Measurements from ENCODE around the gene SMAD2.
"Not testable (repeated sequence)": the region's sequence is repeated elsewhere in the genome, so short reads cannot be mapped to it uniquely, and the experiment has no call there.

SMAD2 gene

DNA sequence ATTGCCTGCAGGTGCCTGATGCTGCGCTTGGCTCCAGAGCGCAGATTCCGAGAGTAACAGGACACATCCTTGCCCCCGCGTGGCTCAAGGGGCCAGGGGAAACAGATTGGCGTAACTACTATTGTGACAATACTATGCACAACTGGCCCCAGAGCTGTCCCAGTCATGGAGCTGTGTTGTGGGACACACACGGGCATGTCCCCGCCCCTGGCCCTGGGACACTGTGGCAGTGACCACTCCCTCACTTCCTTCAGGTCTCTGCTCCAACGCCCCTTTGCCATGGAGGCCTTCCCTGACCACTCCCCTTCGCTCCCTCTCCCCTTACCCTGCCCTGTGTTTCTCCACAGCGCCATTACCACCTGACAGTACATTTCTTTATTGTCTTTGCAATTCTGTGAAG is 132.1 kb downstream of the SMAD2 start:
- in situ Hi-C loops (cut with MboI; ENCODE audit: low sequenced_read_pairs): loop anchor here (25.0 kb wide), 1 partner anchor 214 kb away; no protein-coding TSS in a partner anchor

- in situ Hi-C loops (cut with MboI; ENCODE audit: low sequenced_read_pairs): loop anchor here (25.0 kb wide), 1 partner anchor 215 kb away; no protein-coding TSS in a partner anchor
Observed at GRCh38 chr18:47797126-47797525, 133.3 kb downstream of the SMAD2 start.

DNA sequence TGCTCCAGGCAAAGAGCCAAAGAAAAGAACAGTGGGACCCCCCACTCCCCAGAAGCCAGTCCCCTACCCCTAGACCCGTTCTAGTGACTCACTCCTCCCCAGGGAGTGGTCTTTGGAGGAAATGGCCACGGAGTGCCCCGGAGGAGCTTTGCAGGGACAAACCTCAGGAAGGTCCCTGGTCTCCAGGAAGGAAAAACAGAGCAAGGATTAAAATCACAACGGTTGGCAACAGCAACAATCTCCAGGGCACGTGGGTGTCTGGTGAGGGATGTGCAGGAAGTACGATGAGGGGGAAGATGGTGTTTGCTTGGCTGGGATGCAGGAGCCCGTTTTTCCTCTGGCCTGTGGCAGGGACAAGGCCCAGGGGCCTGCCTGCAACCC is 135.0 kb downstream of the SMAD2 start:
- in situ Hi-C loops (cut with MboI; ENCODE audit: low sequenced_read_pairs): loop anchor here (25.0 kb wide), 1 partner anchor 217 kb away; no protein-coding TSS in a partner anchor

GRCh38 chr18:47794725-47795433 is 135.6 kb downstream of the SMAD2 start:
- in situ Hi-C loops (cut with MboI; ENCODE audit: low sequenced_read_pairs): loop anchor here (25.0 kb wide), 1 partner anchor 217 kb away; no protein-coding TSS in a partner anchor

- in situ Hi-C loops (cut with MboI; ENCODE audit: low sequenced_read_pairs): loop anchor here (25.0 kb wide), 1 partner anchor 219 kb away; no protein-coding TSS in a partner anchor
Observed at GRCh38 chr18:47793609-47794008, 136.8 kb downstream of the SMAD2 start.

DNA sequence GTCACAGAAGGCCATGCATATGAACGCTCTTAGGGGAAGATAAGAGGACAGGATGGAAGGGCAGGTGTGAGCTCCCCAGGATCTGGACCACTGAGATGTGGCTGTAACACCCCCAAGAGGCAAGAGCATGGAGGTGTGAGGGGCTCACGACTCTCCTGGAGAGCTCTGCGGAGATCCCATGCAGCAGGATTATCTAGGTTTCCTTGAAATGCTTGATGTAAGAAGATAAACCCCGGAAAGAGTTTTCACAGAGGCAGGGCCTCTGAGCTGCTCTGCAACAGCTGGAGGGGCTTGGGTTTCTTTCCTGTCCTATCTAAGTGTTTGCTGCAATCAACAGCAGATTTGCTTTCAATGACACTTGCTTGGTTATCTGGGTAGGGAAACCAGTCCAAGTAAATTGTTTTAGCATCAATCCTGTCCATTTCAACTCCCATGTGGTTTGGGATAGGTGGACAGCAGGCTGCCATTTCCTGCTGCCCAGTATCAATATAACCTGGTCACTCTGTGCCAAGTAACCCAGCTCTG is 138.9 kb downstream of the SMAD2 start:
- in situ Hi-C loops (cut with MboI; ENCODE audit: low sequenced_read_pairs): loop anchor here (25.0 kb wide), 1 partner anchor 221 kb away; no protein-coding TSS in a partner anchor

DNA sequence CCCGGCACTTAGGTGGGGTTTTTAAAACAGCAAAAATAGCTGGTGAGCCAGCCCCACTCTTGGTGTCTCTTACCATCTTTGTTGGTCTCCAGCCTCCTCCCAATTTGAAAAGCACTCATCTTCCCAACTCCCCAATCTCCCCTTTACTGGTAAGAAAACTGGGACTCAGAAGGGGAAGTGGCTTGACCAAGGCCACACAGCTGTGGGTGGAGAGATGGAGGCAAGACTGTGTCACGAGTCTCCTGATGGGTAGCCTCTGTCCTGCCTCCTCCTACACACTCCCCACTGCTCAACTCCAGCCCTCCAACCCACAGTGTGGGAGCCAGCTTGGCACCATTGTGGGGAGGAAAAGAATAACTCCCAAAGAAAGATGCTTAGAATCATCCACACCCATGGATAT is 140.4 kb downstream of the SMAD2 start:
- in situ Hi-C loops (cut with MboI; ENCODE audit: low sequenced_read_pairs): loop anchor here (25.0 kb wide), 1 partner anchor 222 kb away; no protein-coding TSS in a partner anchor

DNA sequence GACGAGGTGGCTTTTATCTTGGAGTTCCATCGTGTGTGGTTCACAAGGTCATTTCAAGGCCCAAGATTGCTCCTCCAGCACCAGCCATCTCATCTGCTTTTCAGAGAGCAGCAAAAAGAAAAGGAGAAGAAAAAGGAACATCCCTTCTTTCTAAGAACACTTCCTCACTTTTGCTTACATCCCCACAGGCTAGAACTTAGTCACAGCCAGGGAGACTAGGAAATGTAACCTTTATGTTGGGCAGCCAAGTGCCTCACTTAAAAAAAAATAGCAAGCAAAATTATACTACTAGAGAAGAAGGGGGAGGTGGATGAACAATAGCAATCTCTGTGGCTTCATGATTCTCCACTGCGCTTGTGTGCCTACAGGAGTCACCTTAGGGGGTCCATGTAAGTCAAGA is 141.8 kb downstream of the SMAD2 start:
- in situ Hi-C loops (cut with MboI; ENCODE audit: low sequenced_read_pairs): loop anchor here (25.0 kb wide), 1 partner anchor 224 kb away; no protein-coding TSS in a partner anchor

GRCh38 chr18:47781561-47781960 is 148.9 kb downstream of the SMAD2 start:
- in situ Hi-C loops (cut with MboI; ENCODE audit: low sequenced_read_pairs): loop anchor here (25.0 kb wide), 1 partner anchor 231 kb away; no protein-coding TSS in a partner anchor

GRCh38 chr18:47780011-47780725 is 150.3 kb downstream of the SMAD2 start:
- in situ Hi-C loops (cut with MboI; ENCODE audit: low sequenced_read_pairs): loop anchor here (25.0 kb wide), 1 partner anchor 232 kb away; no protein-coding TSS in a partner anchor

GRCh38 chr18:47779381-47779780 is 151.1 kb downstream of the SMAD2 start:
- in situ Hi-C loops (cut with MboI; ENCODE audit: low sequenced_read_pairs): loop anchor here (25.0 kb wide), 1 partner anchor 233 kb away; no protein-coding TSS in a partner anchor

- in situ Hi-C loops (cut with MboI; ENCODE audit: low sequenced_read_pairs): loop anchor here (25.0 kb wide), 1 partner anchor 235 kb away; no protein-coding TSS in a partner anchor
Observed at GRCh38 chr18:47777626-47778025, 152.8 kb downstream of the SMAD2 start.

DNA sequence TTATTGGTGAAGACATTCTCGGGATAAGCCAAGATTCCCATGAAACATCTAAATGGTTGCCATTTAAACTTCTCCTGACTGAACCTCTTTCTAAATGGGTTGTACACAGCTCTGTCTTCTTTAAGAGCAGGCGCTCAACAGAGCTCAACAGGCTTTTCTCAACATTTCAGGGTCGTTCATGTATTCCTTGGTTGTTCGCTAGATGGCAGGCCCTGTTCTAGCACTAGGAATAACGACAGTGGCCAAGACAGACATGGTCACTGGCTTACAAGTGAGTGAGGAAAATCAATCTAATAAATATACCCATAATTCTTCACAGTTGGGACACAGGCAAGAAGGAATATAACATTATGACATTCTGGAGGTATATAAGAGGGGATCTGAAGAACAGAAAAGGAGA is 154.5 kb downstream of the SMAD2 start:
- in situ Hi-C loops (cut with MboI; ENCODE audit: low sequenced_read_pairs): loop anchor here (25.0 kb wide), 1 partner anchor 236 kb away; no protein-coding TSS in a partner anchor

DNA sequence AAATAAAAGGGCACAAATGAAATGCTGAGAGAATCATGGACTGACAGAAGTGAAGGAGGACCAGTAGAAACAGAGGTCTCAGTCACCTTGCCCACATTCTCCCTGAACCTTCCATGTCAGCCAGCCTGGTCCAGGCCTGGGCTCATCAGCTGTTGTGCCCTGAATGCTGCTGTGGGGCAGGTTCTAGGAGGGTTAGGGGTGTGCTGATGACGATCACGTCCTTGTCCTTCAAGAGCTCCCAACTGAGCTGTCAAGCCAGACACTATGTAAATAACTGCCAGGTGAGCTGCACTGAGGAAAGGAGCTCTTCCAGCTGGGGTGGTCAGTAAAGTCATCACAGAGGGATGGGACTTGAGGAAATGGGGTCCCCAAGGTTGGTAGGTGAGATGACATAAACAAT is 156.5 kb downstream of the SMAD2 start:
- in situ Hi-C loops (cut with MboI; ENCODE audit: low sequenced_read_pairs): no loop called here

GRCh38 chr18:47772374-47773248 is 157.8 kb downstream of the SMAD2 start:
- in situ Hi-C loops (cut with MboI; ENCODE audit: low sequenced_read_pairs): no loop called here

DNA sequence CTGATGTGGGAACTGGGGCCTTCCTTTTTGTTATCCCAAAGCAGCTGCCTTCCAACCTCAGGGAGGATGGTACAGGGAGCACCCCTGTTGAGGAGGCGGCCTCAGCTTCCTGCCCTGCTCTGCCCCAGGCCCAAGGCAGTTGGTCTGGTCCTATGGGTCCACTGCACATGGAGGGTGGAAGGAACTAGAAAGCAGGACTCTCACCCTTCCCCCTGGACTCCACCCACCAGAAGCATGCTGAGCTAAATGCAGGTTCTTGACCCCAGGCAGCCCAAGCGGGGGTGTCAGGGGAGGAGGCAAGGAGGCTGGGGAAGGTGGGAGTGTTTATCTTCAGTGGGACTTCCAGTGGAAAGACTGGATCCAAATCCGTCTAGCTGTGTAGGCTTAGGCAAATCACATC is 158.5 kb downstream of the SMAD2 start:
- in situ Hi-C loops (cut with MboI; ENCODE audit: low sequenced_read_pairs): no loop called here

GRCh38 chr18:47767699-47768098 is 162.8 kb downstream of the SMAD2 start:
- in situ Hi-C loops (cut with MboI; ENCODE audit: low sequenced_read_pairs): no loop called here

DNA sequence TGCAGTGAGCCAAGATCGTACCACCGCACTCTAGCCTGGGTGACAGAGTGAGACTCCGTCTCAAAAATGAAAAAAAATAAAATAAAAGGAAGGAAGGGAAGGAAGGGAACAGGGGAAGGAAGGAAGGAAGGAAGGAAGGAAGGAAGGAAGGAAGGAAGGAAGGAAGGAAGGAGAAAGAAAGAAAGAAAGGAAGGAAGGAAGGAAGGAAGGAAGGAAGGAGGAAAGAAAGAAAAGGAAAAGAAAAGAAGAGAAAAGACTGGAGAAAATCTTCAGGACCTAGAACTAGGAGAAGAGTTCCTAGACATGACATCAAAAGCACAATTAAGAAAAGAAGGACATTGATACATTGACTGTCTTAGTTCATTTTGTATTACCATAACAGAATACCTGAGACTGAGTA is 163.3 kb downstream of the SMAD2 start:
- in situ Hi-C loops (cut with MboI; ENCODE audit: low sequenced_read_pairs): not testable (repeated sequence)
